ENCODE results near the gene GNG7. TPM values are rescaled to one million over a fixed set of nuclear protein-coding genes. Genes with fewer than 3 reads are reported as not detected.

GNG7 gene
- total RNA-seq, 1 donor from 2014 or later = 1.8 TPM

DNA sequence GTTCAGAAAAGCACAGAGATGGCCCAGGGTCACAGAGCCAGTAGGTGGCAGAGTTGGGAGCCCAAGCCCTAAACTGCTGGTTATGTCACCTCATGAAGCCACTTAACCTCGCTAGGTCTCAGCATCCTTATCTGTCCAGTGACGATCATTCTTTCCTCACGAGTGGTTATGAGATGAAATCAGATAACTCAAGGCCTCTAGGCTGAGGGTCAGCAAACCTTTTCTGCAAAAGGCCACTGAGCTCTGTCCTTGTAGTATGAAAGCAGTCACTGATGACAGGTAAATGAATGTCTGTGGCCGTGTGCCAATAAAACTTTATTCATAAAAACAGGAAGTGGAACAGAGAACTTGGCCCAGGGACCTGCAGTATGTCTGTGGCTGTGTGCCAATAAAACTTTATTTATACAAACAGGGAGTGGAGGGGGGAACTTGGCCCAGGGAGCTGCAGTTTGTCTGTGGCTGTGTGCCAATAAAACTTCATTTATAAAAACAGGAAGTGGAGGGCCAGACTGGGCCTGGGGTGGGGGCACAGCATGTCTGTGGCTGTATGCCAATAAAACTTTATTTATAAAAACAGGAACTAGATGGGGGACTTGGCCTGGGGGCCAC lies 71.2 kb downstream of the GNG7 start:
- H3K79me2 ChIP-seq (ENCODE audit: insufficient read depth, low read length) = no peaks in the 10 kb centered on the region
- H3K9me3 ChIP-seq (ENCODE audit: insufficient read depth, low read depth, low read length) = peaks cover 15% of the 10 kb centered on the region
- Mint-ChIP-seq H3K4me1 (ENCODE audit: low read depth, unreplicated experiment) (peaks cover 11% of the 10 kb centered on the region), H3K27me3 (ENCODE audit: low read depth, unreplicated experiment) (peaks cover 7% of the 10 kb centered on the region), H3K36me3 (ENCODE audit: low read depth, unreplicated experiment) (peaks cover 3% of the 10 kb centered on the region), H3K4me3 (ENCODE audit: unreplicated experiment) (no peak overlapping the region), H3K27ac (ENCODE audit: unreplicated experiment) (no peak overlapping the region), H3K9me3 (ENCODE audit: unreplicated experiment) (peaks cover 24% of the 10 kb centered on the region)
- no peak overlapping the region for H3K4me2 ChIP-seq (ENCODE audit: low read length)
- no peak for FAIRE-seq
- H3K4me1 ChIP-seq (ENCODE audit: insufficient read depth, low read length) = peaks cover 16% of the 10 kb centered on the region
- no peak for DNase-seq (ENCODE audit: low read depth)
- no peak overlapping the region for H3K9ac ChIP-seq (ENCODE audit: low read length)
- H3K36me3 ChIP-seq (ENCODE audit: insufficient read depth, low read length) = no peaks in the 10 kb centered on the region
- H3K27ac ChIP-seq (ENCODE audit: low read depth, low read length) = no peak overlapping the region
- H3K4me3 ChIP-seq (ENCODE audit: insufficient read depth, low read depth, low read length) = no peak overlapping the region
- no peaks in the 10 kb centered on the region for H4K20me1 ChIP-seq (ENCODE audit: insufficient read depth, low read length)
- no peak for TF ChIP-seq EZH2 (IDR thresholded peaks at IDR 0.05; ENCODE audit: insufficient read depth, low read length)
- TF ChIP-seq, protein P1, sequence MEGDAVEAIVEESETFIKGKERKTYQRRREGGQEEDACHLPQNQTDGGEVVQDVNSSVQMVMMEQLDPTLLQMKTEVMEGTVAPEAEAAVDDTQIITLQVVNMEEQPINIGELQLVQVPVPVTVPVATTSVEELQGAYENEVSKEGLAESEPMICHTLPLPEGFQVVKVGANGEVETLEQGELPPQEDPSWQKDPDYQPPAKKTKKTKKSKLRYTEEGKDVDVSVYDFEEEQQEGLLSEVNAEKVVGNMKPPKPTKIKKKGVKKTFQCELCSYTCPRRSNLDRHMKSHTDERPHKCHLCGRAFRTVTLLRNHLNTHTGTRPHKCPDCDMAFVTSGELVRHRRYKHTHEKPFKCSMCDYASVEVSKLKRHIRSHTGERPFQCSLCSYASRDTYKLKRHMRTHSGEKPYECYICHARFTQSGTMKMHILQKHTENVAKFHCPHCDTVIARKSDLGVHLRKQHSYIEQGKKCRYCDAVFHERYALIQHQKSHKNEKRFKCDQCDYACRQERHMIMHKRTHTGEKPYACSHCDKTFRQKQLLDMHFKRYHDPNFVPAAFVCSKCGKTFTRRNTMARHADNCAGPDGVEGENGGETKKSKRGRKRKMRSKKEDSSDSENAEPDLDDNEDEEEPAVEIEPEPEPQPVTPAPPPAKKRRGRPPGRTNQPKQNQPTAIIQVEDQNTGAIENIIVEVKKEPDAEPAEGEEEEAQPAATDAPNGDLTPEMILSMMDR (IDR thresholded peaks at IDR 0.05; ENCODE audit: insufficient read depth, low read depth, low read length) = no peak
- no peak overlapping the region for H2AFZ ChIP-seq (ENCODE audit: low read depth, low read length)
- peaks cover 3% of the 10 kb centered on the region for H3K27me3 ChIP-seq (ENCODE audit: insufficient read depth, low read length)

DNA sequence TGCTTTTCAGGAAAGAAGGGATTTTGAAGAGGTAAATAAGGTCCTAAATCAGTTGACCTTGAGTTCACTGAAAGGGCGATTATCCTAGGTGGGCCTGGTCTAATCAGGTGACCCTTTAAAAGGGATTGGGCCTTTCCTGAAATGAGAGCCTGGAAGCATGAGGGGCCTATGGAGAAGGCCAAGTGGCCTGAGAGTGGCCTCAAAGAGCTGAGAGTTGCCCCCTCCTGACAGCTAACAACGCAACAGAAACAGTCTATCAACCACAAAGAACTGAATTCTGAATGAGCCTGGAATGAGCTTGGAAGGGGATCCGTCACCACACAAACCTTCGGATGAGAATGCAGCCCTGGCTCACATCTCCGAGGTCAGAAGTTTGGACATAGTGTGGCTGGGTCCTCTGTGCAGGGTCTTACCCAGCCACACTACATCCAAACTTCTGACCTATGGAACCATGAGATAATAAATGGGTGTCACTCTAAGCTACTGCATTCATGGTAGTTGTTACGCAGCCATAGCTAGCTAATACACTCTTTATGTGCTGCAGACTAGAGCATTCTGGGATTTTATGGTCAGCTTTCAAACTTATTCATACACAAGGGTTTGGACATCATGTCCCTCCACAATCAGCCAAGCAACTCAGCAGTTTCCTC lies 72.0 kb downstream of the GNG7 start:
- TF ChIP-seq, protein P1 (IDR thresholded peaks at IDR 0.05; ENCODE audit: insufficient read depth, low read depth, low read length) = no peak
- no peak for TF ChIP-seq EZH2 (IDR thresholded peaks at IDR 0.05; ENCODE audit: insufficient read depth, low read length)
- H3K4me1 ChIP-seq (ENCODE audit: insufficient read depth, low read length) = peaks cover 16% of the 10 kb centered on the region
- peaks cover 3% of the 10 kb centered on the region for H3K27me3 ChIP-seq (ENCODE audit: insufficient read depth, low read length)
- Mint-ChIP-seq H3K4me3 (ENCODE audit: unreplicated experiment) (no peak overlapping the region), H3K9me3 (ENCODE audit: unreplicated experiment) (peaks cover 24% of the 10 kb centered on the region), H3K27ac (ENCODE audit: unreplicated experiment) (no peak overlapping the region), H3K27me3 (ENCODE audit: low read depth, unreplicated experiment) (peaks cover 7% of the 10 kb centered on the region), H3K36me3 (ENCODE audit: low read depth, unreplicated experiment) (peaks cover 3% of the 10 kb centered on the region), H3K4me1 (ENCODE audit: low read depth, unreplicated experiment) (peaks cover 11% of the 10 kb centered on the region)
- H3K4me2 ChIP-seq (ENCODE audit: low read length) = no peak overlapping the region
- no peaks in the 10 kb centered on the region for H3K36me3 ChIP-seq (ENCODE audit: insufficient read depth, low read length)
- H3K4me3 ChIP-seq (ENCODE audit: insufficient read depth, low read depth, low read length) = no peak overlapping the region
- peaks cover 15% of the 10 kb centered on the region for H3K9me3 ChIP-seq (ENCODE audit: insufficient read depth, low read depth, low read length)
- no peak for FAIRE-seq
- H3K9ac ChIP-seq (ENCODE audit: low read length) = no peak overlapping the region
- no peak for DNase-seq (ENCODE audit: low read depth)
- no peak overlapping the region for H3K27ac ChIP-seq (ENCODE audit: low read depth, low read length)
- no peaks in the 10 kb centered on the region for H4K20me1 ChIP-seq (ENCODE audit: insufficient read depth, low read length)
- H3K79me2 ChIP-seq (ENCODE audit: insufficient read depth, low read length) = no peaks in the 10 kb centered on the region
- no peak overlapping the region for H2AFZ ChIP-seq (ENCODE audit: low read depth, low read length)

Data from astrocyte (in vitro differentiated cells and primary cell).